GM23338 (cell line): ENCODE results near the gene OVCA2. TPM values are rescaled to one million over a fixed set of nuclear protein-coding genes. Genes with fewer than 3 reads are reported as not detected.
A peak's percentile ranks its signal among the peaks of the same experiment; 100 is the strongest.

Source experiments
- ATAC-seq: fragments of 200-7000 bp; cut with Tn5 transposase; 3 replicates; pipeline ENCODE4 v1.9.1; 2020
- DNase-seq: peaks from one replicate; pipeline ENCODE4 v3.0.0-alpha.2; 2015; ENCODE audit warnings: low spot score
- H2AFZ ChIP-seq: fragments of 200-600 bp; sonication (generic); 2 replicates; pipeline ENCODE4 v1.8.0; 2016; ENCODE audit warnings: antibody characterized with exemption, mild to moderate bottlenecking, moderate library complexity
- H3F3A ChIP-seq: fragments of 200-600 bp; sonication (generic); replicated peaks from 2 replicates; pipeline ENCODE4 v1.8.0; 2017; ENCODE audit warnings: antibody characterized with exemption, mixed run types, low read depth
- H3K27ac ChIP-seq: fragments of 200-600 bp; sonication (generic); 2 replicates; pipeline ENCODE4 v1.6.1; 2016; ENCODE audit warnings: low read depth
- H3K27me3 ChIP-seq: fragments of 200-600 bp; sonication (generic); 2 replicates; pipeline ENCODE4 v1.8.0; 2016; ENCODE audit warnings: mild to moderate bottlenecking, mixed run types, moderate library complexity; ENCODE audit not compliant: insufficient read depth
- H3K36me3 ChIP-seq: fragments of 200-600 bp; sonication (generic); 2 replicates; pipeline ENCODE4 v1.8.0; 2016; ENCODE audit warnings: mild to moderate bottlenecking; ENCODE audit not compliant: insufficient read depth
- H3K4me1 ChIP-seq: fragments of 200-600 bp; sonication (generic); 2 replicates; pipeline ENCODE4 v1.8.0; 2016; ENCODE audit warnings: mild to moderate bottlenecking, moderate library complexity; ENCODE audit not compliant: insufficient read depth
- H3K4me2 ChIP-seq: fragments of 200-600 bp; sonication (generic); 2 replicates; pipeline ENCODE4 v1.7.1; 2017; ENCODE audit warnings: mixed run types
- H3K4me3 ChIP-seq: fragments of 200-600 bp; sonication (generic); 2 replicates; pipeline ENCODE4 v1.6.1; 2016; ENCODE audit warnings: mixed run types
- H3K79me2 ChIP-seq: fragments of 200-600 bp; sonication (generic); replicated peaks from 2 replicates; pipeline ENCODE4 v1.8.0; 2017; ENCODE audit warnings: mild to moderate bottlenecking; ENCODE audit not compliant: insufficient read depth
- H3K9me2 ChIP-seq: fragments of 200-600 bp; sonication (generic); 2 replicates; pipeline ENCODE4 v1.8.0; 2017; ENCODE audit not compliant: insufficient read depth
- H4K20me1 ChIP-seq: fragments of 200-600 bp; sonication (generic); replicated peaks from 2 replicates; pipeline ENCODE4 v1.8.0; 2017; ENCODE audit warnings: mild to moderate bottlenecking; ENCODE audit not compliant: insufficient read depth
- H3K27ac Mint-ChIP-seq: 2 replicates; pipeline ENCODE4 v1.8.0; 2020; ENCODE audit warnings: inconsistent platforms, mild to moderate bottlenecking, moderate library complexity, mixed read lengths
- H3K27me3 Mint-ChIP-seq: 3 replicates; pipeline ENCODE4 v1.8.0; 2022; ENCODE audit warnings: low read depth, mild to moderate bottlenecking, moderate library complexity, mixed read lengths, inconsistent platforms; ENCODE audit not compliant: insufficient read depth, poor library complexity
- H3K36me3 Mint-ChIP-seq: 3 replicates; pipeline ENCODE4 v1.8.0; 2021; ENCODE audit warnings: low read depth, mild to moderate bottlenecking, inconsistent platforms, moderate library complexity, mixed read lengths
- H3K4me1 Mint-ChIP-seq: 3 replicates; pipeline ENCODE4 v1.8.0; 2020; ENCODE audit warnings: mild to moderate bottlenecking, inconsistent platforms, mixed read lengths
- H3K4me3 Mint-ChIP-seq: 3 replicates; pipeline ENCODE4 v1.8.0; 2021; ENCODE audit warnings: moderate library complexity, mild to moderate bottlenecking, inconsistent platforms, mixed read lengths
- H3K9me3 Mint-ChIP-seq: 3 replicates; pipeline ENCODE4 v1.8.0; 2020; ENCODE audit warnings: moderate library complexity, mild to moderate bottlenecking, inconsistent platforms, mixed read lengths
- CREB1 ChIP-seq: fragments of 250-450 bp; sonication (Bioruptor Pico); IDR thresholded peaks from 2 replicates; pipeline ENCODE4 v1.5.0; 2020; ENCODE audit warnings: low read depth, mild to moderate bottlenecking, moderate library complexity
- EZH2 ChIP-seq: fragments of 200-600 bp; sonication (generic); IDR thresholded peaks from one replicate; pipeline ENCODE4 v1.8.0; 2017; ENCODE audit warnings: antibody characterized with exemption, mild to moderate bottlenecking, low read depth; ENCODE audit not compliant: unreplicated experiment
- NANOG ChIP-seq: IDR thresholded peaks from 2 replicates; pipeline ENCODE4 v1.6.1; 2016; ENCODE audit warnings: antibody characterized with exemption, borderline replicate concordance
- polyA plus RNA-seq: library from polyadenylated mRNA; unstranded; fragments of >200 nt; fragmentation: Nextera tagmentation; extraction: Ambion mirVana; gene quantifications from 2 replicates; pipeline ENCODE4 v1.2.1, GENCODE V29; 2016
- total RNA-seq: library from RNA; depleted of rRNA; stranded (reverse); fragments of >200 nt; shearing (Covaris generic); gene quantifications from 2 replicates; pipeline ENCODE4 v1.2.3, GENCODE V29; 2014
- TF ChIP-seq, protein P1 (sequence below), 2 experiments: fragments of 200-600 bp in 1 of 2; sonication (generic) in 1 of 2; conservative IDR thresholded peaks; 2 replicates each; pipeline versions ENCODE4 v1.5.1 to v1.6.1; 2016 to 2017; ENCODE audit warnings: antibody characterized with exemption in 2 of 2, low read depth in 2 of 2, mild to moderate bottlenecking in 2 of 2, moderate library complexity in 1 of 2
- TF ChIP-seq, protein P2 (sequence below): fragments of 250-450 bp; sonication (Bioruptor Pico); IDR thresholded peaks from 2 replicates; pipeline ENCODE4 v1.5.0; 2020; ENCODE audit warnings: mild to moderate bottlenecking, moderate library complexity

The OVCA2 gene
- total and polyA plus RNA-seq, 2 experiments from 2014 or later: 15.9 to 21.3 TPM

DNA sequence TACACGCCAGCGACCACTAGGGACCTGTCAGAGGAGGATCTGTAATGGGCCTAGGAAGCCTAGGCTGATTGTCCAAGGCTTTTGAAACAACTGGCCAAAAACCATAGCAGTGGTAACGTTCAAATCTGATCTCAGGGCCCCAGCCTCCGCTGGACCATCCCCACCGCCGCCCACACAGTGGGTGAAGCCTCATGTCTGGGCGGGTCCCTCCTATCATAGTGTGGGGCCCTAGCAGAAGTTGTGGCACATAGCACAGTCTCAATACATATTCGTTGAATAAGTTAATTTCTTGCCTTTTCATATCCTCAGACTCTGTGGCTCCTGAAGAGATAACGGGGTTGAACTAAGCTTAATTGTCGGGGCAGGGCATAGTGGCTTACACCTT lies 11.1 kb upstream of the OVCA2 start:
- Mint-ChIP-seq H3K27ac (peak overlapping the region; percentile 20; the same call in 1 of the 2 replicates), H3K9me3 (no peaks in the 10 kb centered on the region), H3K27me3 (peaks cover 42% of the 10 kb centered on the region), H3K4me3 (peak overlapping the region; percentile 98), H3K36me3 (no peaks in the 10 kb centered on the region; the same call in 2 of the 3 replicates), H3K4me1 (peaks cover 4% of the 10 kb centered on the region)
- peaks cover 3% of the 10 kb centered on the region; the same call in 1 of the 2 replicates for H3K4me1 ChIP-seq
- no peak overlapping the region for H3K27ac ChIP-seq
- H2AFZ ChIP-seq: no peak overlapping the region
- peak overlapping the region; percentile 98 for H3K4me2 ChIP-seq
- H3K27me3 ChIP-seq: peaks cover 40% of the 10 kb centered on the region
- H4K20me1 ChIP-seq: peaks cover 5% of the 10 kb centered on the region
- H3F3A ChIP-seq: 0 out of 2 replicates have a peak, but pooled peaks cover 4% of the 10 kb centered on the region
- ATAC-seq (no peak), DNase-seq (no peak)
- no peaks in the 10 kb centered on the region for H3K36me3 ChIP-seq
- peak overlapping the region; percentile 95 for H3K4me3 ChIP-seq
- no peaks in the 10 kb centered on the region for H3K79me2 ChIP-seq
- TF ChIP-seq NANOG (no peak), CREB1 (CRISPR knock-in tag) (no peak), EZH2 (no peak)
- TF ChIP-seq, protein P1, sequence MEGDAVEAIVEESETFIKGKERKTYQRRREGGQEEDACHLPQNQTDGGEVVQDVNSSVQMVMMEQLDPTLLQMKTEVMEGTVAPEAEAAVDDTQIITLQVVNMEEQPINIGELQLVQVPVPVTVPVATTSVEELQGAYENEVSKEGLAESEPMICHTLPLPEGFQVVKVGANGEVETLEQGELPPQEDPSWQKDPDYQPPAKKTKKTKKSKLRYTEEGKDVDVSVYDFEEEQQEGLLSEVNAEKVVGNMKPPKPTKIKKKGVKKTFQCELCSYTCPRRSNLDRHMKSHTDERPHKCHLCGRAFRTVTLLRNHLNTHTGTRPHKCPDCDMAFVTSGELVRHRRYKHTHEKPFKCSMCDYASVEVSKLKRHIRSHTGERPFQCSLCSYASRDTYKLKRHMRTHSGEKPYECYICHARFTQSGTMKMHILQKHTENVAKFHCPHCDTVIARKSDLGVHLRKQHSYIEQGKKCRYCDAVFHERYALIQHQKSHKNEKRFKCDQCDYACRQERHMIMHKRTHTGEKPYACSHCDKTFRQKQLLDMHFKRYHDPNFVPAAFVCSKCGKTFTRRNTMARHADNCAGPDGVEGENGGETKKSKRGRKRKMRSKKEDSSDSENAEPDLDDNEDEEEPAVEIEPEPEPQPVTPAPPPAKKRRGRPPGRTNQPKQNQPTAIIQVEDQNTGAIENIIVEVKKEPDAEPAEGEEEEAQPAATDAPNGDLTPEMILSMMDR (conservative IDR thresholded peaks at IDR 0.05; ENCODE audit: low read depth in 2 of 2): peak; percentile 60 to 75
- TF ChIP-seq, protein P2, sequence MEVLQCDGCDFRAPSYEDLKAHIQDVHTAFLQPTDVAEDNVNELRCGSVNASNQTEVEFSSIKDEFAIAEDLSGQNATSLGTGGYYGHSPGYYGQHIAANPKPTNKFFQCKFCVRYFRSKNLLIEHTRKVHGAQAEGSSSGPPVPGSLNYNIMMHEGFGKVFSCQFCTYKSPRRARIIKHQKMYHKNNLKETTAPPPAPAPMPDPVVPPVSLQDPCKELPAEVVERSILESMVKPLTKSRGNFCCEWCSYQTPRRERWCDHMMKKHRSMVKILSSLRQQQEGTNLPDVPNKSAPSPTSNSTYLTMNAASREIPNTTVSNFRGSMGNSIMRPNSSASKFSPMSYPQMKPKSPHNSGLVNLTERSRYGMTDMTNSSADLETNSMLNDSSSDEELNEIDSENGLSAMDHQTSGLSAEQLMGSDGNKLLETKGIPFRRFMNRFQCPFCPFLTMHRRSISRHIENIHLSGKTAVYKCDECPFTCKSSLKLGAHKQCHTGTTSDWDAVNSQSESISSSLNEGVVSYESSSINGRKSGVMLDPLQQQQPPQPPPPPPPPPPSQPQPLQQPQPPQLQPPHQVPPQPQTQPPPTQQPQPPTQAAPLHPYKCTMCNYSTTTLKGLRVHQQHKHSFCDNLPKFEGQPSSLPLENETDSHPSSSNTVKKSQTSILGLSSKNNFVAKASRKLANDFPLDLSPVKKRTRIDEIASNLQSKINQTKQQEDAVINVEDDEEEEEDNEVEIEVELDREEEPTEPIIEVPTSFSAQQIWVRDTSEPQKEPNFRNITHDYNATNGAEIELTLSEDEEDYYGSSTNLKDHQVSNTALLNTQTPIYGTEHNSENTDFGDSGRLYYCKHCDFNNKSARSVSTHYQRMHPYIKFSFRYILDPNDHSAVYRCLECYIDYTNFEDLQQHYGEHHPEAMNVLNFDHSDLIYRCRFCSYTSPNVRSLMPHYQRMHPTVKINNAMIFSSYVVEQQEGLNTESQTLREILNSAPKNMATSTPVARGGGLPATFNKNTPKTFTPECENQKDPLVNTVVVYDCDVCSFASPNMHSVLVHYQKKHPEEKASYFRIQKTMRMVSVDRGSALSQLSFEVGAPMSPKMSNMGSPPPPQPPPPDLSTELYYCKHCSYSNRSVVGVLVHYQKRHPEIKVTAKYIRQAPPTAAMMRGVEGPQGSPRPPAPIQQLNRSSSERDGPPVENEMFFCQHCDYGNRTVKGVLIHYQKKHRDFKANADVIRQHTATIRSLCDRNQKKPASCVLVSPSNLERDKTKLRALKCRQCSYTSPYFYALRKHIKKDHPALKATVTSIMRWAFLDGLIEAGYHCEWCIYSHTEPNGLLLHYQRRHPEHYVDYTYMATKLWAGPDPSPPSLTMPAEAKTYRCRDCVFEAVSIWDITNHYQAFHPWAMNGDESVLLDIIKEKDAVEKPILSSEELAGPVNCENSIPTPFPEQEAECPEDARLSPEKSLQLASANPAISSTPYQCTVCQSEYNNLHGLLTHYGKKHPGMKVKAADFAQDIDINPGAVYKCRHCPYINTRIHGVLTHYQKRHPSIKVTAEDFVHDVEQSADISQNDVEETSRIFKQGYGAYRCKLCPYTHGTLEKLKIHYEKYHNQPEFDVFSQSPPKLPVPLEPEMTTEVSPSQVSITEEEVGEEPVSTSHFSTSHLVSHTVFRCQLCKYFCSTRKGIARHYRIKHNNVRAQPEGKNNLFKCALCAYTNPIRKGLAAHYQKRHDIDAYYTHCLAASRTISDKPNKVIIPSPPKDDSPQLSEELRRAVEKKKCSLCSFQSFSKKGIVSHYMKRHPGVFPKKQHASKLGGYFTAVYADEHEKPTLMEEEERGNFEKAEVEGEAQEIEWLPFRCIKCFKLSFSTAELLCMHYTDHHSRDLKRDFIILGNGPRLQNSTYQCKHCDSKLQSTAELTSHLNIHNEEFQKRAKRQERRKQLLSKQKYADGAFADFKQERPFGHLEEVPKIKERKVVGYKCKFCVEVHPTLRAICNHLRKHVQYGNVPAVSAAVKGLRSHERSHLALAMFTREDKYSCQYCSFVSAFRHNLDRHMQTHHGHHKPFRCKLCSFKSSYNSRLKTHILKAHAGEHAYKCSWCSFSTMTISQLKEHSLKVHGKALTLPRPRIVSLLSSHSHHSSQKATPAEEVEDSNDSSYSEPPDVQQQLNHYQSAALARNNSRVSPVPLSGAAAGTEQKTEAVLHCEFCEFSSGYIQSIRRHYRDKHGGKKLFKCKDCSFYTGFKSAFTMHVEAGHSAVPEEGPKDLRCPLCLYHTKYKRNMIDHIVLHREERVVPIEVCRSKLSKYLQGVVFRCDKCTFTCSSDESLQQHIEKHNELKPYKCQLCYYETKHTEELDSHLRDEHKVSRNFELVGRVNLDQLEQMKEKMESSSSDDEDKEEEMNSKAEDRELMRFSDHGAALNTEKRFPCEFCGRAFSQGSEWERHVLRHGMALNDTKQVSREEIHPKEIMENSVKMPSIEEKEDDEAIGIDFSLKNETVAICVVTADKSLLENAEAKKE (CRISPR knock-in tag): no peak
- H3K9me2 ChIP-seq: no peaks in the 10 kb centered on the region
